Astrocyte (in vitro differentiated cells and primary cell): ENCODE data around the gene UBAC1. TPM values are rescaled to one million over a fixed set of nuclear protein-coding genes. Genes with fewer than 3 reads are reported as not detected.

ENCODE experiments used
- DNase-seq: peaks from one replicate; pipeline ENCODE4 v3.0.0-alpha.2; 2010; ENCODE audit warnings: low read depth
- FAIRE-seq: peaks from 2 replicates; lab custom pipeline; 2011; peaks lifted over from hg19 to GRCh38; lab: Jason Lieb, UNC
- H2AFZ ChIP-seq: 2 replicates; pipeline ENCODE4 v1.6.0; 2012; ENCODE audit warnings: low read depth, low read length, inconsistent platforms
- H3K27ac ChIP-seq: 2 replicates; pipeline ENCODE4 v1.5.1; 2011; ENCODE audit warnings: low read depth, low read length, inconsistent platforms
- H3K27me3 ChIP-seq: 2 replicates; pipeline ENCODE4 v1.6.0; 2011; ENCODE audit warnings: low read length, inconsistent platforms; ENCODE audit not compliant: insufficient read depth
- H3K36me3 ChIP-seq: 2 replicates; pipeline ENCODE4 v1.5.1; 2011; ENCODE audit warnings: low read length, inconsistent platforms; ENCODE audit not compliant: insufficient read depth
- H3K4me1 ChIP-seq: 2 replicates; pipeline ENCODE4 v1.5.1; 2011; ENCODE audit warnings: low read length, inconsistent platforms; ENCODE audit not compliant: insufficient read depth
- H3K4me2 ChIP-seq: 2 replicates; pipeline ENCODE4 v1.6.0; 2012; ENCODE audit warnings: low read length, inconsistent platforms
- H3K4me3 ChIP-seq: 2 replicates; pipeline ENCODE4 v1.5.1; 2011; ENCODE audit warnings: low read depth, mild to moderate bottlenecking, low read length, inconsistent platforms; ENCODE audit not compliant: insufficient read depth
- H3K79me2 ChIP-seq: 2 replicates; pipeline ENCODE4 v1.6.0; 2012; ENCODE audit warnings: mild to moderate bottlenecking, low read length, inconsistent platforms; ENCODE audit not compliant: insufficient read depth
- H3K9ac ChIP-seq: 2 replicates; pipeline ENCODE4 v1.6.0; 2012; ENCODE audit warnings: mild to moderate bottlenecking, low read length, inconsistent platforms
- H3K9me3 ChIP-seq: 2 replicates; pipeline ENCODE4 v1.5.1; 2012; ENCODE audit warnings: low read depth, mild to moderate bottlenecking, low read length, inconsistent platforms; ENCODE audit not compliant: insufficient read depth
- H4K20me1 ChIP-seq: 2 replicates; pipeline ENCODE4 v1.6.0; 2012; ENCODE audit warnings: low read length, inconsistent platforms; ENCODE audit not compliant: insufficient read depth
- H3K27ac Mint-ChIP-seq: one replicate; pipeline ENCODE4 v1.8.0; 2021; ENCODE audit warnings: mild to moderate bottlenecking, mixed read lengths; ENCODE audit not compliant: unreplicated experiment
- H3K27me3 Mint-ChIP-seq: one replicate; pipeline ENCODE4 v1.8.0; 2021; ENCODE audit warnings: low read depth, mixed read lengths; ENCODE audit not compliant: unreplicated experiment
- H3K36me3 Mint-ChIP-seq: one replicate; pipeline ENCODE4 v1.8.0; 2021; ENCODE audit warnings: low read depth, mixed read lengths; ENCODE audit not compliant: unreplicated experiment
- H3K4me1 Mint-ChIP-seq: one replicate; pipeline ENCODE4 v1.8.0; 2021; ENCODE audit warnings: low read depth, mixed read lengths; ENCODE audit not compliant: unreplicated experiment
- H3K4me3 Mint-ChIP-seq: one replicate; pipeline ENCODE4 v1.8.0; 2021; ENCODE audit warnings: mild to moderate bottlenecking, moderate library complexity, mixed read lengths; ENCODE audit not compliant: unreplicated experiment
- H3K9me3 Mint-ChIP-seq: one replicate; pipeline ENCODE4 v1.8.0; 2021; ENCODE audit warnings: mild to moderate bottlenecking, mixed read lengths; ENCODE audit not compliant: unreplicated experiment
- EZH2 ChIP-seq: IDR thresholded peaks from 2 replicates; pipeline ENCODE4 v1.6.1; 2012; ENCODE audit warnings: mild to moderate bottlenecking, low read length, inconsistent platforms; ENCODE audit not compliant: insufficient read depth
- total RNA-seq: library from RNA; stranded (reverse); gene quantifications from 2 replicates; pipeline ENCODE4 v1.2.1, GENCODE V29; 2021
- TF ChIP-seq, protein P1 (sequence below): IDR thresholded peaks from 2 replicates; pipeline ENCODE4 v1.5.1; 2011; ENCODE audit warnings: low read depth, mild to moderate bottlenecking, inconsistent platforms, low read length, moderate library complexity; ENCODE audit not compliant: insufficient read depth

Gene UBAC1
- total RNA-seq, 1 donor from 2014 or later = 31.8 TPM

DNA sequence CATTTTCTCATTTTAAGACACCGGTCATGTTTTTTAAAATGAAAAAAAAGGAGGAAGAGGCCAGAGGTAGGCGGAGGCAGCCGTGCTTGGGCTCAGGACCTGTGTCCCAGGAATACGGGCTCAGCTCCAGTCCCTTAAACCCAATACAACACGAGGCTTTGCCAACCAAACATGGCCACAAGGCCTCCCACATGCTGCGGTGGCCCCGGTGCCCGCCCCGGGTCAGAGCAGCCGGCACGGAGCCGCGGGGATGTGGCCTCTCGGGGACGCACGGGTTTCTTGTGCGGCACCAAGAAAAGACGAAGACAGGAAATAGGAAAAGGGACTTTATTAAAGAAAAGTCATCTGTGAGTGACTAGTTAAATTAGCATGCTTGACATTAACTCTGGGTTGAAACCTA is 28.5 kb downstream of the UBAC1 start:
- no peak for TF ChIP-seq EZH2
- TF ChIP-seq, protein P1, sequence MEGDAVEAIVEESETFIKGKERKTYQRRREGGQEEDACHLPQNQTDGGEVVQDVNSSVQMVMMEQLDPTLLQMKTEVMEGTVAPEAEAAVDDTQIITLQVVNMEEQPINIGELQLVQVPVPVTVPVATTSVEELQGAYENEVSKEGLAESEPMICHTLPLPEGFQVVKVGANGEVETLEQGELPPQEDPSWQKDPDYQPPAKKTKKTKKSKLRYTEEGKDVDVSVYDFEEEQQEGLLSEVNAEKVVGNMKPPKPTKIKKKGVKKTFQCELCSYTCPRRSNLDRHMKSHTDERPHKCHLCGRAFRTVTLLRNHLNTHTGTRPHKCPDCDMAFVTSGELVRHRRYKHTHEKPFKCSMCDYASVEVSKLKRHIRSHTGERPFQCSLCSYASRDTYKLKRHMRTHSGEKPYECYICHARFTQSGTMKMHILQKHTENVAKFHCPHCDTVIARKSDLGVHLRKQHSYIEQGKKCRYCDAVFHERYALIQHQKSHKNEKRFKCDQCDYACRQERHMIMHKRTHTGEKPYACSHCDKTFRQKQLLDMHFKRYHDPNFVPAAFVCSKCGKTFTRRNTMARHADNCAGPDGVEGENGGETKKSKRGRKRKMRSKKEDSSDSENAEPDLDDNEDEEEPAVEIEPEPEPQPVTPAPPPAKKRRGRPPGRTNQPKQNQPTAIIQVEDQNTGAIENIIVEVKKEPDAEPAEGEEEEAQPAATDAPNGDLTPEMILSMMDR = no peak
- no peak for DNase-seq
- H3K36me3 ChIP-seq = peaks cover 6% of the 10 kb centered on the region
- no peak overlapping the region for H2AFZ ChIP-seq
- H3K9ac ChIP-seq = no peak overlapping the region
- H3K9me3 ChIP-seq = no peaks in the 10 kb centered on the region
- no peaks in the 10 kb centered on the region for H3K4me1 ChIP-seq
- H3K27ac ChIP-seq = no peak overlapping the region
- no peak overlapping the region for H3K4me2 ChIP-seq
- no peak overlapping the region for H3K4me3 Mint-ChIP-seq
- H3K27me3 Mint-ChIP-seq = peaks cover 8% of the 10 kb centered on the region
- H3K79me2 ChIP-seq = no peaks in the 10 kb centered on the region
- no peak overlapping the region for H3K4me3 ChIP-seq
- no peak for FAIRE-seq
- H3K27me3 ChIP-seq = no peaks in the 10 kb centered on the region
- no peak overlapping the region for H3K27ac Mint-ChIP-seq
- H3K9me3 Mint-ChIP-seq = no peaks in the 10 kb centered on the region
- peaks cover 13% of the 10 kb centered on the region for H4K20me1 ChIP-seq
- H3K4me1 Mint-ChIP-seq = no peaks in the 10 kb centered on the region
- peaks cover 20% of the 10 kb centered on the region for H3K36me3 Mint-ChIP-seq

DNA sequence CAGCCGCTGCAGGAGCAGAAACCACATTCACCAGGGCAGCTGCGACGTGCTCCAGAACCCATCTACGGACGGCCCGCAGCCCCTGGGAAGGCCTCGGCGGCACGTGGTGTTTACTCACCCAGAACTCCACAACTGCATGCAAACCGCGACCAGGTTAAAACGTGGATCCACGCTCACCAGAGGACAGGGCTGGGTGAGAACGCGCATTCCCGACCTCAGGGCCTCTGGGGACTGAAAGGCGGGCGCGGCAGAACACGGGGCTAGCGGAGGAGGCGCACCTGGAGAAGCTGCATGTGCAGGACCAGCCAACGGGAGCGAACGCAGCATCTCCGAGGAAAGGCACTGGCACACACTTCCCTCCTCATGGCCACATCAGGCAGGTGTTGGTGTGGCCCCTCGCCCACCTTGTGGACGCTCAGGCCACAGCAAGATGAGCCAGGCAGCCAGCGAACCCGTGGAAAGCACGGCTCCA is 29.8 kb downstream of the UBAC1 start:
- Mint-ChIP-seq H3K27me3 (peaks cover 8% of the 10 kb centered on the region), H3K36me3 (peaks cover 14% of the 10 kb centered on the region), H3K4me1 (no peaks in the 10 kb centered on the region), H3K4me3 (no peak overlapping the region), H3K27ac (no peak overlapping the region), H3K9me3 (no peaks in the 10 kb centered on the region)
- H3K27me3 ChIP-seq = no peaks in the 10 kb centered on the region
- H3K4me3 ChIP-seq = no peak overlapping the region
- no peaks in the 10 kb centered on the region for H3K79me2 ChIP-seq
- no peak for TF ChIP-seq EZH2
- TF ChIP-seq, protein P1 = no peak
- peaks cover 12% of the 10 kb centered on the region for H3K4me1 ChIP-seq
- H4K20me1 ChIP-seq = peaks cover 17% of the 10 kb centered on the region
- no peak overlapping the region for H2AFZ ChIP-seq
- DNase-seq (no peak), FAIRE-seq (no peak)
- H3K9ac ChIP-seq = no peak overlapping the region
- no peaks in the 10 kb centered on the region for H3K9me3 ChIP-seq
- peaks cover 4% of the 10 kb centered on the region for H3K36me3 ChIP-seq
- no peak overlapping the region for H3K27ac ChIP-seq
- no peak overlapping the region for H3K4me2 ChIP-seq

DNA sequence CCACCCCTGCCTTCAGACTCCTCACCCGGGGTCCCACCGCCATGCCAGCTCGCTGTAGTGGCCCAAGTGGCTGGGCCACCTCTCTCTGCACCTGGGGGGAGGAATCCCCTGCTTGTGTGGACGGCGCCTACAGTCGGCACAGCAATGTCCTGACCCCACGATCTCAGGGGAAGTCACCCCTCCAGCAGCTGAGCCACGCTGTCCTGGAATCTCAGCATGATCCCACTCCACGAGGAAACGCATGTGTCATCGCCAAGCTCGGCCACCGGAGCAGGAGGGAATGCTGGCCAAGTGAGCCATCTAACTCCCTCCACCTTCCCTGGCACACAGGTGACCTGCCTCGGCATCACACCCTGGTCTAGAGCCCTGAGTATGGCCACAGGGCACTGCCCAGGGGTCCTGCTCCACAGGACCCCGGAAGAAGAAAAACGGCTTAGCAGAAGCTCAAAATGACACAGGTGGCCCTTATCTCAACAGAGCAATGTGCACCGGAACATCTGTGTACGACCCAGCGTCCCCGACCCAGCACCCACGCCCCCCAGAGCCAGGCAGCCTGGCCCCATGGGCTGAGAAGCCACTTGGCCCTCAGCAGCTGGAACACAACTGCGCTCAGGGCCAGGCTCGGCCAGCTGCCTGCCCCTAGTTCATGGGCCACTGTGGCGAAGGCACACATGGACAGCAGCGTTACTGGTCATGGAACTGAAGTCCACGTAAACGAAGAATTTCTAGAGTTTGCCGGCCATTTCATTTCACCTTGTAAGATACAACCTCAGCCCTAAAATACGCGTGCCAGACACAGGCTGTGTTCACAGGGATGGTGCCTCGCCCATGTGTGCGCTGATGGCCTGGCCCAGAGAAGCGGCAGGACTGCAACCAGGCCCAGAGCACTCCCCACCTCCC is 30.5 kb downstream of the UBAC1 start:
- no peak for FAIRE-seq
- DNase-seq = no peak
- H3K36me3 Mint-ChIP-seq = peaks cover 14% of the 10 kb centered on the region
- Histone ChIP-seq H3K36me3 (peaks cover 4% of the 10 kb centered on the region), H2AFZ (no peak overlapping the region), H3K4me1 (peaks cover 15% of the 10 kb centered on the region), H3K4me2 (no peak overlapping the region), H3K9me3 (no peaks in the 10 kb centered on the region), H3K27me3 (no peaks in the 10 kb centered on the region), H3K27ac (no peak overlapping the region), H4K20me1 (peaks cover 17% of the 10 kb centered on the region), H3K4me3 (no peak overlapping the region), H3K79me2 (no peaks in the 10 kb centered on the region), H3K9ac (no peak overlapping the region)
- no peaks in the 10 kb centered on the region for H3K9me3 Mint-ChIP-seq
- peaks cover 8% of the 10 kb centered on the region for H3K27me3 Mint-ChIP-seq
- no peak for TF ChIP-seq EZH2
- TF ChIP-seq, protein P1 = no peak
- no peak overlapping the region for H3K27ac Mint-ChIP-seq
- no peaks in the 10 kb centered on the region for H3K4me1 Mint-ChIP-seq
- H3K4me3 Mint-ChIP-seq = no peak overlapping the region
